Measurements from ENCODE around the gene ANKRD35. TPM values are rescaled to one million over a fixed set of nuclear protein-coding genes. Genes with fewer than 3 reads are reported as not detected.

ANKRD35 gene
- total RNA-seq, 1 experiment from 2014 or later: not detected

- intact Hi-C loops (cut with micrococcal nuclease): loop anchor here (1.0 to 5.0 kb wide), 3 partner anchors 18 to 121 kb away; partner anchors contain the start of gene ITGA10
- POLR2A ChIA-PET: interaction anchor here (1.0 to 2.6 kb wide), 8 partner anchors 30 to 160 kb away, joined by 3 to 21 read pairs (median 6); partner anchors contain the start of genes ANKRD34A, PIAS3, POLR3GL and RBM8A
- CTCF ChIA-PET: interaction anchor here (0.7 to 3.3 kb wide), 23 partner anchors 9 to 144 kb away, joined by 3 to 36 read pairs (median 7); partner anchors contain the start of genes ANKRD34A, ITGA10, NUDT17 and PIAS3
- H3K4me2 ChIP-seq (ENCODE audit: low read length): peak overlapping the region; percentile 71
- H3K79me2 ChIP-seq (ENCODE audit: insufficient read depth, low read length): no peaks in the 10 kb centered on the region
- H3K27ac ChIP-seq (ENCODE audit: low read depth, low read length): peak overlapping the region; percentile 78
- peak overlapping the region in 1 of 2 experiments; percentile 25; a peak in 2 of 4 replicates for H3K4me3 ChIP-seq (replicated peaks in 1 of 2; ENCODE audit: low read depth in 1 of 2, low read length in 2 of 2)
- no peaks in the 10 kb centered on the region for H3K9me3 ChIP-seq (ENCODE audit: control insufficient read depth in 1 of 2, insufficient read depth in 1 of 2, low read depth in 1 of 2, low read length in 2 of 2)
- peaks cover 29 to 33% of the 10 kb centered on the region in 2 experiments for H3K4me1 ChIP-seq (ENCODE audit: control insufficient read depth in 1 of 2, insufficient read depth in 2 of 2, low read length in 2 of 2)
- H2AFZ ChIP-seq (ENCODE audit: low read depth, low read length, poor library complexity, severe bottlenecking): peak overlapping the region; percentile 64
- peak; percentile 26 for ATAC-seq
- TSS peak; percentile 97 for BruUV-seq (replicated peaks)
- no peak for DNase-seq (ENCODE audit: low read depth, low spot score)
- peak overlapping the region; percentile 54 for H3K9ac ChIP-seq (ENCODE audit: low read length)
- no peaks in the 10 kb centered on the region for H3K27me3 ChIP-seq (ENCODE audit: insufficient read depth, low read length)
- RAD21 ChIA-PET (ENCODE audit: low non-redundant PET in 1 of 2, low total read pairs in 2 of 2, uncharacterized antibody in 2 of 2, unreplicated experiment in 2 of 2): interaction anchor here (0.8 to 1.7 kb wide), 6 partner anchors 27 to 144 kb away, joined by 3 to 5 read pairs (median 4); partner anchors contain the start of genes PIAS3 (in 1 of the 2) and RBM8A (in 1 of the 2)
- H4K20me1 ChIP-seq (ENCODE audit: insufficient read depth): no peaks in the 10 kb centered on the region
- H3K9me2 ChIP-seq (ENCODE audit: insufficient read depth): no peaks in the 10 kb centered on the region
- no peaks in the 10 kb centered on the region for H3K36me3 ChIP-seq (ENCODE audit: control insufficient read depth in 1 of 2, insufficient read depth in 2 of 2, low read length in 2 of 2)
- TF ChIP-seq EZH2phosphoT487 (IDR thresholded peaks at IDR 0.05; ENCODE audit: borderline replicate concordance): no peak
- TF ChIP-seq SRF (IDR thresholded peaks at IDR 0.05; ENCODE audit: low read depth): no peak
- no peak for TF ChIP-seq POLR2AphosphoS5 (IDR thresholded peaks at IDR 0.05; ENCODE audit: low read depth, low read length)
- no peak for TF ChIP-seq REST (IDR thresholded peaks at IDR 0.05; ENCODE audit: low read depth)
- TF ChIP-seq CTCF (IDR thresholded peaks at IDR 0.05 in 2 of 3, conservative IDR thresholded peaks at IDR 0.05 in 1 of 3; ENCODE audit: borderline replicate concordance in 1 of 3, insufficient read depth in 1 of 3, low read depth in 2 of 3, low read length in 2 of 3): no peak
- no peak for TF ChIP-seq JUND (IDR thresholded peaks at IDR 0.05)
- TF ChIP-seq EZH2 (IDR thresholded peaks at IDR 0.05): no peak
- TF ChIP-seq CEBPB (IDR thresholded peaks at IDR 0.05; ENCODE audit: low read depth): no peak
- TF ChIP-seq CBX3 (IDR thresholded peaks at IDR 0.05; ENCODE audit: low read depth): no peak
- TF ChIP-seq SIN3A (IDR thresholded peaks at IDR 0.05; ENCODE audit: low read depth): no peak
- no peak for TF ChIP-seq ZBTB33 (IDR thresholded peaks at IDR 0.05; ENCODE audit: extremely low read depth, insufficient replicate concordance, low read length)
- no peak for TF ChIP-seq TCF7L2 (IDR thresholded peaks at IDR 0.05; ENCODE audit: borderline replicate concordance, extremely low read depth, insufficient read depth, insufficient read length)
- TF ChIP-seq EGR1 (IDR thresholded peaks at IDR 0.05; ENCODE audit: low read depth): no peak
- TF ChIP-seq RAD21 (IDR thresholded peaks at IDR 0.05; ENCODE audit: low read depth): no peak
- TF ChIP-seq YY1 (IDR thresholded peaks at IDR 0.05; ENCODE audit: extremely low read depth, insufficient replicate concordance, low read depth, low read length): no peak
- TF ChIP-seq FOSL1 (IDR thresholded peaks at IDR 0.05; ENCODE audit: low read depth): no peak
- TF ChIP-seq MAX (IDR thresholded peaks at IDR 0.05): no peak
- no peak for TF ChIP-seq POLR2A (IDR thresholded peaks at IDR 0.05; ENCODE audit: borderline replicate concordance, extremely low read depth, insufficient read depth, insufficient read length)
- no peak for TF ChIP-seq ATF3 (IDR thresholded peaks at IDR 0.05)
These were observed 6.9 kb upstream of the ANKRD35 start for GRCh38 chr1:145892486-145893087.

Data from HCT116 (cell line).